OCI-LY3 (cell line): ENCODE measurements around the gene STK32B.

Experiments used
- CTCF ChIP-seq: fragments of 200-600, 300-600 bp; sonication (generic); IDR thresholded peaks from 2 replicates; pipeline ENCODE4 v1.5.1; 2014; ENCODE audit warnings: antibody characterized with exemption, low read length, low read depth
- EZH2phosphoT487 ChIP-seq: fragments of 200-600 bp; shearing (Covaris generic); IDR thresholded peaks from 2 replicates; pipeline ENCODE4 v1.6.1; 2018; ENCODE audit warnings: antibody characterized with exemption, mixed run types, low read depth

GRCh38 chr4:5051278-5052203 lies at the start of gene STK32B:
- TF ChIP-seq EZH2phosphoT487, result no peak
- TF ChIP-seq CTCF, result no peak
